HG03066 (cell line): ENCODE results near the gene ANO1.

Source experiments
- ATAC-seq: cut with Tn5 transposase; IDR thresholded peaks from one replicate; pipeline ENCODE4 v1.9.1; 2021; ENCODE audit warnings: low read depth; ENCODE audit not compliant: unreplicated experiment

The ANO1 gene

DNA sequence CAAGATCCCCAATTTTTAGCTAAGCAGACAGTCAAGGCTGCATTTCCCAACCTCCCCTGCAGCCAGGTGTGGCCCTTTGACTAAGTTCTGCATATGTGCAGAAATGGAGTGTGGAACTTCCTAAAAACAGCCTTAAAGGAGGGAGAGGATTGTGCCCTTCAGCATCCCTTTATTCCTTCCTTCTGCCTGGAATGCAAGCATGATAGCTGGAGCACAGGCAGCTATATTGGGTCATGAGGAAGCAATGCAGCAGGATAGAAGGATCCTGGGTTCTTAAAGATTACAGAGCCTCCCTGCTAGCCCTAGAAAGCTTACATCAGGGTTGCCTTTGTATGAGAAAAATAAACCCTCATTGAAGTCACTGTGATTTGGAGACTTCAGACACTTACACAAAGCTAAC, 154.9 kb downstream of the ANO1 start:
- no peak for ATAC-seq

DNA sequence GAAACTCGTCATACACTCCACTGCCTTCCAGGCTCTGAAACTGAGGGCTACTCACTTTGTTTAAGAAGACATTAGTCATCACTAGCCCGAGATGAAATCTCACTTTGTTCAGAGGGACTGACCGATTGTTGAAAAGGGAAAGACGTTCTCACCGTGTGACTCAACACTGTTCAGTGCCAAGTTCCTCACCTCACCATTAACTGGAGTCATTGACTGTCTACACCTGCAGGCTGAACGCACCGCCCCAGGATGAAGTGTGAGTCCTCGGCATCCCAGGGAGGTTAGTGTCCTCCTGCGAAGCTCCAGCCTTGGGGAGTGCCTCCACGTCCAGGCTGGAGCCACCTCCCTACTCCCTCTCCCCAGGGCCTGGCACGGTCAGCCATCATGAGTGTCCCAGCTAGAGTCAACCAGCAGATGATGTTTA, 155.4 kb downstream of the ANO1 start:
- no peak for ATAC-seq

DNA sequence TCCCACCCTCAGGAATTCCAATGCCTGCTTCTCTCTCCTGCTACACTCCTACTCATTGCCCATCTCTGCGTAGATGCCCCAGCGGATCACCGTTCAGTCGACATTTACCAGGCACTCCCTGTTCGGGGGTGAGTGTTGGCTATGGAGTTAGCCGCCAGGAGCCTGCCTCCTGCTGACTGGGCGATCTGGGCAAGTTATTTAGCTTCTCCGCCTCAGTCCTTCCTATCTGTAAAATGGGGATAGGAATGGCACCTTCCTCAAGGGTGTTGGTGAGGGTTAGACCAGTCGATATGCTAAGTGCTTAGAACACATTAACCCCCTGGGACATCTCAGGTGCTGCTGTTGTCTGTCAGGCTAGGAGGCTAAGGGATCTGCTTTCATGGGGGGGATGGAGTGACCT, 155.8 kb downstream of the ANO1 start:
- no peak for ATAC-seq
